ENCODE measurements around the gene BBLN. TPM values are rescaled to one million over a fixed set of nuclear protein-coding genes. Genes with fewer than 3 reads are reported as not detected.
A peak's percentile ranks its signal among the peaks of the same experiment; 100 is the strongest.
"Not testable (repeated sequence)": the region's sequence is repeated elsewhere in the genome, so short reads cannot be mapped to it uniquely, and the experiment has no call there.

Gene BBLN
- total RNA-seq, 1 experiment from 2014 or later: 154 TPM

GRCh38 chr9:128129976-128130590 lies 30.0 kb upstream of the BBLN start:
- not testable (repeated sequence) for H3K4me3 ChIP-seq; BruUV-seq (replicated peaks); H3K27ac ChIP-seq; H3K9me2 ChIP-seq (ENCODE audit: insufficient read depth); H2AFZ ChIP-seq; H3K36me3 ChIP-seq (ENCODE audit: low read depth); H3K27me3 ChIP-seq (ENCODE audit: insufficient read depth, low read depth); H3K9me3 ChIP-seq (ENCODE audit: insufficient read depth, low read depth); H4K20me1 ChIP-seq (ENCODE audit: insufficient read depth)
- ChIA-PET CTCF (interaction anchor here (0.6 to 1.0 kb wide), 2 partner anchors 10 to 70 kb away, joined by 3 to 11 read pairs; no protein-coding TSS in a partner anchor), POLR2A (ENCODE audit: unreplicated experiment) (interaction anchor here (0.7 kb wide), 1 partner anchor 67 kb away, joined by 3 read pairs; no protein-coding TSS in a partner anchor)
- peak; percentile 67 for TF ChIP-seq CTCF (conservative IDR thresholded peaks at IDR 0.05)
- peaks cover 22% of the 10 kb centered on the region for H3K4me1 ChIP-seq (replicated peaks; ENCODE audit: insufficient read depth)
- peaks cover 34% of the 10 kb centered on the region for H3K79me2 ChIP-seq (ENCODE audit: low read depth)
- peaks cover 13% of the 10 kb centered on the region; the same call in 1 of the 2 replicates for H3F3A ChIP-seq (ENCODE audit: insufficient read depth, low read depth)
- DNase-seq: peak in 1 of 2 experiments; percentile 72
- intact Hi-C loops (cut with micrococcal nuclease; ENCODE audit: unreplicated experiment): loop anchor here (5.0 kb wide), 3 partner anchors 147 to 422 kb away; partner anchors contain the start of genes GOLGA2, SLC27A4, SPTAN1 and SWI5
- H3K4me2 ChIP-seq: peak overlapping the region; percentile 91; the same call in 1 of the 2 replicates

- H3K27me3 ChIP-seq (ENCODE audit: insufficient read depth, low read depth); H3K27ac ChIP-seq; H3K9me3 ChIP-seq (ENCODE audit: insufficient read depth, low read depth); H3K36me3 ChIP-seq (ENCODE audit: low read depth); BruUV-seq (replicated peaks); H3K4me3 ChIP-seq; H2AFZ ChIP-seq; H3K4me2 ChIP-seq; intact Hi-C loops (cut with micrococcal nuclease; ENCODE audit: unreplicated experiment); DNase-seq; H3K9me2 ChIP-seq (ENCODE audit: insufficient read depth); H4K20me1 ChIP-seq (ENCODE audit: insufficient read depth): not testable (repeated sequence)
- Histone ChIP-seq H3K79me2 (ENCODE audit: low read depth) (peaks cover 28% of the 10 kb centered on the region), H3K4me1 (replicated peaks; ENCODE audit: insufficient read depth) (peaks cover 21% of the 10 kb centered on the region), H3F3A (ENCODE audit: insufficient read depth, low read depth) (peaks cover 13% of the 10 kb centered on the region; the same call in 1 of the 2 replicates)
- CTCF ChIA-PET: interaction anchor here (0.6 kb wide), 1 partner anchor 10 kb away, joined by 11 read pairs; no protein-coding TSS in a partner anchor
- POLR2A ChIA-PET (ENCODE audit: unreplicated experiment): interaction anchor here (0.7 kb wide), 1 partner anchor 66 kb away, joined by 3 read pairs; no protein-coding TSS in a partner anchor
Measured at GRCh38 chr9:128130651-128131050, 29.4 kb upstream of the BBLN start.

GRCh38 chr9:128131346-128131745 lies 28.7 kb upstream of the BBLN start:
- H3K9me2 ChIP-seq (ENCODE audit: insufficient read depth); H4K20me1 ChIP-seq (ENCODE audit: insufficient read depth); intact Hi-C loops (cut with micrococcal nuclease; ENCODE audit: unreplicated experiment); BruUV-seq (replicated peaks); H2AFZ ChIP-seq; POLR2A ChIA-PET (ENCODE audit: unreplicated experiment); H3K36me3 ChIP-seq (ENCODE audit: low read depth); H3K4me2 ChIP-seq; H3K27me3 ChIP-seq (ENCODE audit: insufficient read depth, low read depth); H3K4me3 ChIP-seq; H3K27ac ChIP-seq; CTCF ChIA-PET; H3K9me3 ChIP-seq (ENCODE audit: insufficient read depth, low read depth); DNase-seq: not testable (repeated sequence)
- H3K4me1 ChIP-seq (replicated peaks; ENCODE audit: insufficient read depth): peaks cover 14% of the 10 kb centered on the region
- H3K79me2 ChIP-seq (ENCODE audit: low read depth): peaks cover 21% of the 10 kb centered on the region
- peaks cover 13% of the 10 kb centered on the region; the same call in 1 of the 2 replicates for H3F3A ChIP-seq (ENCODE audit: insufficient read depth, low read depth)

- H3K27me3 ChIP-seq (ENCODE audit: insufficient read depth, low read depth); intact Hi-C loops (cut with micrococcal nuclease; ENCODE audit: unreplicated experiment); H3K9me3 ChIP-seq (ENCODE audit: insufficient read depth, low read depth); H3K4me3 ChIP-seq; H3K4me2 ChIP-seq; H3F3A ChIP-seq (ENCODE audit: insufficient read depth, low read depth); POLR2A ChIA-PET (ENCODE audit: unreplicated experiment); CTCF ChIA-PET; H2AFZ ChIP-seq; H3K9me2 ChIP-seq (ENCODE audit: insufficient read depth); BruUV-seq (replicated peaks); H3K36me3 ChIP-seq (ENCODE audit: low read depth); H3K27ac ChIP-seq; DNase-seq; H4K20me1 ChIP-seq (ENCODE audit: insufficient read depth): not testable (repeated sequence)
- Histone ChIP-seq H3K79me2 (ENCODE audit: low read depth) (peaks cover 13% of the 10 kb centered on the region), H3K4me1 (replicated peaks; ENCODE audit: insufficient read depth) (peaks cover 17% of the 10 kb centered on the region)
Measured at GRCh38 chr9:128132139-128132538, 27.9 kb upstream of the BBLN start.

- BruUV-seq (replicated peaks); H3K36me3 ChIP-seq (ENCODE audit: low read depth); H2AFZ ChIP-seq; H3K9me2 ChIP-seq (ENCODE audit: insufficient read depth); H3K27ac ChIP-seq; H3K79me2 ChIP-seq (ENCODE audit: low read depth); H3K4me2 ChIP-seq; H4K20me1 ChIP-seq (ENCODE audit: insufficient read depth); H3K4me3 ChIP-seq; POLR2A ChIA-PET (ENCODE audit: unreplicated experiment); H3K9me3 ChIP-seq (ENCODE audit: insufficient read depth, low read depth); intact Hi-C loops (cut with micrococcal nuclease; ENCODE audit: unreplicated experiment); DNase-seq; H3F3A ChIP-seq (ENCODE audit: insufficient read depth, low read depth); CTCF ChIA-PET; H3K27me3 ChIP-seq (ENCODE audit: insufficient read depth, low read depth): not testable (repeated sequence)
- peaks cover 18% of the 10 kb centered on the region for H3K4me1 ChIP-seq (replicated peaks; ENCODE audit: insufficient read depth)
Measured at GRCh38 chr9:128135561-128135960, 24.5 kb upstream of the BBLN start.

Measured in PC-9 (cell line).